ENCODE results near the gene PRTG. TPM values are rescaled to one million over a fixed set of nuclear protein-coding genes. Genes with fewer than 3 reads are reported as not detected.
"Not testable (repeated sequence)": the region's sequence is repeated elsewhere in the genome, so short reads cannot be mapped to it uniquely, and the experiment has no call there.

Gene PRTG
- polyA plus RNA-seq, 3 donors = not detected

DNA sequence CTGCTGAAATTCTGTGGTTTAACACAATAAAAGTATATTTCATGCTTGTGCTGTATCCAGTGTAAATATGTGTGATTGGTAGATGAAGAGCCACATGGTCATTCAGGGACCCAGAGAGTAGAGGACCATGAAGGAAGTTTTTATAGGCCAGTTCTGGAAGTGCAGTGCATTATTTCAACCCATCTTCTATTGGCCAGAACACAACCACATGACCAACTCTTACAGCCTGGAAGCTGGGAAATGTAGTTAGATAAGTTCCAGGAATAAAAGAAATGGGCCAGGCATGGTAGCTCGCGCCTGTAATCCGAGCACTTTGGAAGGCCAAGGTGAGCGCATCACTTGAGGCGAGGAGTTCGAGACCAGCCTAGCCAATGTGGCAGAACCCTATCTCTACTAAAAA is 21.4 kb upstream of the PRTG start:
- Mint-ChIP-seq H3K4me3 (no peak overlapping the region), H3K27ac (no peak overlapping the region), H3K9me3 (peaks cover 0 to 2% (median 0%) of the 10 kb centered on the region in 7 donors), H3K4me1 (no peaks in the 10 kb centered on the region), H3K27me3 (ENCODE audit: low read depth in 3 of 3) (peaks cover 0 to 5% (median 2%) of the 10 kb centered on the region in 3 donors), H3K36me3 (no peaks in the 10 kb centered on the region)
- H3K9ac ChIP-seq (ENCODE audit: insufficient read depth, low read length, poor library complexity, severe bottlenecking) = no peak overlapping the region
- no peaks in the 10 kb centered on the region for H3K79me2 ChIP-seq (ENCODE audit: insufficient read depth, low read length)
- intact Hi-C loops (cut with micrococcal nuclease) = no loop called here
- 100% methylated on average over 6 of the region's 6 CpGs for WGBS (ENCODE audit: insufficient coverage)
- no peaks in the 10 kb centered on the region for H4K20me1 ChIP-seq (ENCODE audit: insufficient read depth, low read length)
- no peaks in the 10 kb centered on the region for H3K36me3 ChIP-seq (replicated peaks in 1 of 2; ENCODE audit: control insufficient read depth in 1 of 2, insufficient read depth in 2 of 2, low read length in 2 of 2)
- no peak overlapping the region for H3K27ac ChIP-seq (ENCODE audit: low read depth in 1 of 2, low read length in 2 of 2)
- no peak overlapping the region for H3K4me3 ChIP-seq (replicated peaks in 1 of 3; ENCODE audit: low read depth in 2 of 3, low read length in 3 of 3)
- no peaks in the 10 kb centered on the region for H3K9me3 ChIP-seq (replicated peaks in 1 of 2; ENCODE audit: control insufficient read depth in 1 of 2, insufficient read depth in 1 of 2, low read length in 2 of 2)
- H3K4me1 ChIP-seq (ENCODE audit: control insufficient read depth in 1 of 2, insufficient read depth in 2 of 2, low read length in 2 of 2) = no peaks in the 10 kb centered on the region
- DNase-seq = no peak
- no peaks in the 10 kb centered on the region for H3K27me3 ChIP-seq (ENCODE audit: control insufficient read depth in 2 of 2, insufficient read depth in 2 of 2, low read length in 2 of 2)
- no peak overlapping the region for H3K4me2 ChIP-seq (replicated peaks; ENCODE audit: extremely low read depth, low read length, poor library complexity, severe bottlenecking)
- no peak overlapping the region for H2AFZ ChIP-seq (ENCODE audit: insufficient read depth, low read depth, low read length, poor library complexity, severe bottlenecking)
- TF ChIP-seq, protein P1, sequence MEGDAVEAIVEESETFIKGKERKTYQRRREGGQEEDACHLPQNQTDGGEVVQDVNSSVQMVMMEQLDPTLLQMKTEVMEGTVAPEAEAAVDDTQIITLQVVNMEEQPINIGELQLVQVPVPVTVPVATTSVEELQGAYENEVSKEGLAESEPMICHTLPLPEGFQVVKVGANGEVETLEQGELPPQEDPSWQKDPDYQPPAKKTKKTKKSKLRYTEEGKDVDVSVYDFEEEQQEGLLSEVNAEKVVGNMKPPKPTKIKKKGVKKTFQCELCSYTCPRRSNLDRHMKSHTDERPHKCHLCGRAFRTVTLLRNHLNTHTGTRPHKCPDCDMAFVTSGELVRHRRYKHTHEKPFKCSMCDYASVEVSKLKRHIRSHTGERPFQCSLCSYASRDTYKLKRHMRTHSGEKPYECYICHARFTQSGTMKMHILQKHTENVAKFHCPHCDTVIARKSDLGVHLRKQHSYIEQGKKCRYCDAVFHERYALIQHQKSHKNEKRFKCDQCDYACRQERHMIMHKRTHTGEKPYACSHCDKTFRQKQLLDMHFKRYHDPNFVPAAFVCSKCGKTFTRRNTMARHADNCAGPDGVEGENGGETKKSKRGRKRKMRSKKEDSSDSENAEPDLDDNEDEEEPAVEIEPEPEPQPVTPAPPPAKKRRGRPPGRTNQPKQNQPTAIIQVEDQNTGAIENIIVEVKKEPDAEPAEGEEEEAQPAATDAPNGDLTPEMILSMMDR (IDR thresholded peaks at IDR 0.05) = no peak

DNA sequence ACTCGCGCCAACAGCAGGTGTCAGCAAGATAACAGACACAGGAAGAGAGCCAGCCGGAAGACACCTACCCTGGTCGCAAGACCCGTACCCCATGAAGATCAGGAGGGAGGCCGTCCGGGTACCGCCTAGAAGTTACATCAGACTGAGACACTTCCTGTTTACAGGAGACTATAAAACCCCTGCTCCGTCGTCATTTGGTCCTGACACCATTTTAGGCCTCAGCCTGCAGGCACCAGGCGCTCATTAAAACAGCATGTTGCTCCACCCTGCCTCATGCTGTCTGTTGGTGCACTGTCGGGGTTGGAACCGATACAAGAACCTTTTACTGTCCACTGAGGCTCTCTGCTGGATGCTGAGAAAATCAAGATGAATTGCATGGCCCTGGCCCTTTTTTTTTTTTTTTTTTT is 15.6 kb upstream of the PRTG start:
- Histone ChIP-seq H3K4me1 (ENCODE audit: control insufficient read depth in 1 of 2, insufficient read depth in 2 of 2, low read length in 2 of 2) (no peaks in the 10 kb centered on the region), H3K4me2 (replicated peaks; ENCODE audit: extremely low read depth, low read length, poor library complexity, severe bottlenecking) (no peak overlapping the region), H3K4me3 (replicated peaks in 1 of 3; ENCODE audit: low read depth in 2 of 3, low read length in 3 of 3) (no peak overlapping the region), H3K27me3 (ENCODE audit: control insufficient read depth in 2 of 2, insufficient read depth in 2 of 2, low read length in 2 of 2) (no peaks in the 10 kb centered on the region), H3K9ac (ENCODE audit: insufficient read depth, low read length, poor library complexity, severe bottlenecking) (no peak overlapping the region), H3K9me3 (replicated peaks in 1 of 2; ENCODE audit: control insufficient read depth in 1 of 2, insufficient read depth in 1 of 2, low read length in 2 of 2) (no peaks in the 10 kb centered on the region), H4K20me1 (ENCODE audit: insufficient read depth, low read length) (no peaks in the 10 kb centered on the region), H3K36me3 (replicated peaks in 1 of 2; ENCODE audit: control insufficient read depth in 1 of 2, insufficient read depth in 2 of 2, low read length in 2 of 2) (no peaks in the 10 kb centered on the region), H2AFZ (ENCODE audit: insufficient read depth, low read depth, low read length, poor library complexity, severe bottlenecking) (no peak overlapping the region), H3K79me2 (ENCODE audit: insufficient read depth, low read length) (no peaks in the 10 kb centered on the region), H3K27ac (ENCODE audit: low read depth in 1 of 2, low read length in 2 of 2) (no peak overlapping the region)
- Mint-ChIP-seq H3K36me3 (no peaks in the 10 kb centered on the region), H3K4me3 (no peak overlapping the region), H3K27ac (no peak overlapping the region), H3K27me3 (ENCODE audit: low read depth in 3 of 3) (peaks cover 0 to 9% (median 6%) of the 10 kb centered on the region in 3 donors), H3K4me1 (no peaks in the 10 kb centered on the region), H3K9me3 (peaks cover 0 to 5% (median 2%) of the 10 kb centered on the region in 7 donors)
- TF ChIP-seq, protein P1 (IDR thresholded peaks at IDR 0.05) = no peak
- DNase-seq = no peak
- WGBS (ENCODE audit: insufficient coverage) = 74% methylated on average over 13 of the region's 13 CpGs
- intact Hi-C loops (cut with micrococcal nuclease) = no loop called here

DNA sequence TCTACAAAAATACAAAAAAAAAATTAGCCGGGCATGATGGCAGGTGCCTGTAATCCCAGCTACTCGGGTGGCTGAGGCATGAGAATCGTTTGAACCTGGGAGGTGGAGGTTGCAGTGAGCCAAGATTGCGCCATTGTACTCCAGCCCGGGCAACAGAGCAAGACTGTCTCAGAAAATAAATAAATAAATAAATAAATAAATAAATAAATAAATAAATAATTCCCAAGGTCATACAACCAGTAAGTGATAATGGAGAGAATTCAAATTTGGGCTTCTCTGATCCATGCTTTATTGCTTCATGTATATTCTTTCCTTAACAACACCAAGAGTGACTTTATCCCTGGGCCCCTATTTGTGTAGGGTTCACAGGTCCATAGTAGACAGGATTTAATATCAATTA is 10.5 kb upstream of the PRTG start:
- H3K79me2 ChIP-seq (ENCODE audit: insufficient read depth, low read length); H3K4me1 Mint-ChIP-seq; H3K36me3 ChIP-seq (replicated peaks in 1 of 2; ENCODE audit: control insufficient read depth in 1 of 2, insufficient read depth in 2 of 2, low read length in 2 of 2); H4K20me1 ChIP-seq (ENCODE audit: insufficient read depth, low read length); H3K9ac ChIP-seq (ENCODE audit: insufficient read depth, low read length, poor library complexity, severe bottlenecking); H3K27ac ChIP-seq (ENCODE audit: low read depth in 1 of 2, low read length in 2 of 2); H3K9me3 ChIP-seq (replicated peaks in 1 of 2; ENCODE audit: control insufficient read depth in 1 of 2, insufficient read depth in 1 of 2, low read length in 2 of 2); H3K4me1 ChIP-seq (ENCODE audit: control insufficient read depth in 1 of 2, insufficient read depth in 2 of 2, low read length in 2 of 2); H3K9me3 Mint-ChIP-seq; H3K36me3 Mint-ChIP-seq; H3K27ac Mint-ChIP-seq; intact Hi-C loops (cut with micrococcal nuclease); H3K4me3 Mint-ChIP-seq; DNase-seq; H2AFZ ChIP-seq (ENCODE audit: insufficient read depth, low read depth, low read length, poor library complexity, severe bottlenecking); H3K4me3 ChIP-seq (replicated peaks in 1 of 3; ENCODE audit: low read depth in 2 of 3, low read length in 3 of 3); H3K27me3 ChIP-seq (ENCODE audit: control insufficient read depth in 2 of 2, insufficient read depth in 2 of 2, low read length in 2 of 2); H3K4me2 ChIP-seq (replicated peaks; ENCODE audit: extremely low read depth, low read length, poor library complexity, severe bottlenecking): not testable (repeated sequence)
- 100% methylated on average over 2 of the region's 5 CpGs for WGBS (ENCODE audit: insufficient coverage)
- H3K27me3 Mint-ChIP-seq (ENCODE audit: low read depth in 3 of 3) = peaks cover 3 to 12% (median 4%) of the 10 kb centered on the region in 3 donors
